DMS 273 (cell line): ENCODE data around the gene PTF1A.

Source experiments
- DNase-seq: peaks from one replicate; lab custom pipeline; 2025; ENCODE audit not compliant: unreplicated experiment; lab: John Stamatoyannopoulos, UW

Gene PTF1A

DNA sequence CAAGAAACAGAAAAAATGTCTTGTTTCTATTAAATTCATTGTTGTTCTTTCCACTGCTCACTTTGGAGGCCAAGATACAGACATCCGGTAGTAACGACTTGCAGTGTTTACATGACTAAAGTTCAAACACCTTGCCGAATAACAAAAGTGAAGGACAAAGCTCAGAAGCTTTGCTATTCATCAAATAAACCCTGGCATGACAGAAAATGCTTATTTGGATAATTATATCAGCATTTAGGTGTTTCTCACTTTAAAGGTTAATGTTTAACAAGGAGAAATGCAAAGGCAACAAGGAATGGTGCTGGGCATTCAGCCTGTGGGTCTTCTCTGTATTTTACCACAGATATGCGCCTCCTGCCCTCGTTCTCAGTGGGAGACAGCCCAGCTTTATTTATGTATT, 5.4 kb upstream of the PTF1A start:
- no peak for DNase-seq

DNA sequence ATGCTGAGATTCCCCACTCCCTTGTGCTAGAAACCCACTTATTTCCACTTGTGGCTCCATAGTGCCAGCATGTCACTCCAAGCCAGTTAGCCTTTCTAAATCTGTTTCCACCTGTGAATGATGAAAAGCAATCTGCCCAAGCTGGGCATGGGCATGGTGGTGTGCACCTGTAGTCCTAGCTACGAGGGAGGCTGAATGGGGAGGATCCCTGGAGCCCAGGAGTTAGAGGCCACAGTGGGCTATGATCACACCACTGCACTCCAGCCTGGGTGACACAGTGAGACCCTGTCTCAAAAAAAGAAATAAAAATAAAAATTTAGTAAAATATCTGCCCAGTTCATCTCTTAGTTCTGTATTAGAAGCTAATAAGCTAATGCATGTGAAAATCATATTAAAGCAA, 5.0 kb upstream of the PTF1A start:
- DNase-seq, result no peak

DNA sequence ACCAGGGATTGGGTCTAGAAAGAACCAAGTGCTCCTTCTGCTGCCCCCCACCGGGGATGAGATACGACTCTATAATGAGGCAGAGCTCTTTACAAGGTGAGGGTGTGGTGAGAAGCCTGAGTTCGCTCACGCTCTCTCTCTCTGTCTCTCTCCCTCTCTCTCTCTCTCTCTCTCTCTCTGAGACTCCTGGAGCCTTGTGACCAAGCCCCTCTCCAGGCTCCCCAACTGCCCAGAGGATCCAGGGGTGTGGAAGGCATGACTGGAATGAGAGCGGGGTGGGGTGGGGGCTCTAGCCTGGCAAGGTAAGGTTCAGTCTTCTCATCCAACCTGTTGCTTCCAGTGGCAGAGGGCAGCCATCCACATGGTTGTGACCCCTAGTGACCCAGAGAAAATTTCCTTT, 3.1 kb upstream of the PTF1A start:
- no peak for DNase-seq

DNA sequence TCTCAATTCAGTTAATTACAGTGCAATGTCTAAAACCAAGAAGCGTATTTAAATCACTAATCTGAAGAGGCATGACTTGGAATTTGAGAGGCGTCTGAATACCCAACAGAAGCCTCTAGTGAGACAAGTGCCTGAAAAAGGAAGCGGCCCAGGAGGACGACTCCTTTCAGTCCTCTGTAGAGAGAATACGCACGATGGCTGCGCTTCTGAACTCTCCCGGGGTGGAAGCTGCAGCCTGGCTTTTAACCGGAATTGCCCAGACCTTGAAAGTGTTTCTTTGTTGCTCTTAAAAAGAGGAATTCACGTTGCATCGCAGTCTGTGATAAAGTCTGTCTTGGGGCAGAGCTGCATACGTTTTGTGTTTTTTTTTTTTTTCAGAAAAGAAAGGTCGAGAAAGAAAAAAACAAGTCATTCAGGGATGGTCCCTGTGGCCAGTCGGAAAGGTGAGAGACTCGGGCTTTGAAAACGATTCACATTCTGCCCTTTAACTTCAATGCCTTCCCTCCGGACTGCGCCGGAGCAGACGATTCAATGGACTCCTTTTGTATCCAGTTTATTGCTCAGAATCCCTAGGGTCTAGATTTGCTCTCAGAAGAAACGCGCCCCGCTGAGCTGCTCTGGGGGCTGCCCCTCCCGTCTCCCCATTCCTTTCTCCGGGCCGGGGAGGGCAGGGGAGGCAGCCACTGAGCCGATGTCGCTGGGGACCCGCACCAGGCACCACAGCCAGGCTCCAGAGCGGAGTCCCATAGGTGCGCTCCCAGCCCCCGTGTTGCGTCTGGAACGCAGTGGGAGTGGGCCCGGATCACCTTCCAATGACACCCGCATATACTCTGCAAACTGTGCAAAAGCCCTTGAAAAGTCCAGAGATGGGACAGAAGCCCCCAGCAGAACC, 994 bp upstream of the PTF1A start:
- no peak for DNase-seq

DNA sequence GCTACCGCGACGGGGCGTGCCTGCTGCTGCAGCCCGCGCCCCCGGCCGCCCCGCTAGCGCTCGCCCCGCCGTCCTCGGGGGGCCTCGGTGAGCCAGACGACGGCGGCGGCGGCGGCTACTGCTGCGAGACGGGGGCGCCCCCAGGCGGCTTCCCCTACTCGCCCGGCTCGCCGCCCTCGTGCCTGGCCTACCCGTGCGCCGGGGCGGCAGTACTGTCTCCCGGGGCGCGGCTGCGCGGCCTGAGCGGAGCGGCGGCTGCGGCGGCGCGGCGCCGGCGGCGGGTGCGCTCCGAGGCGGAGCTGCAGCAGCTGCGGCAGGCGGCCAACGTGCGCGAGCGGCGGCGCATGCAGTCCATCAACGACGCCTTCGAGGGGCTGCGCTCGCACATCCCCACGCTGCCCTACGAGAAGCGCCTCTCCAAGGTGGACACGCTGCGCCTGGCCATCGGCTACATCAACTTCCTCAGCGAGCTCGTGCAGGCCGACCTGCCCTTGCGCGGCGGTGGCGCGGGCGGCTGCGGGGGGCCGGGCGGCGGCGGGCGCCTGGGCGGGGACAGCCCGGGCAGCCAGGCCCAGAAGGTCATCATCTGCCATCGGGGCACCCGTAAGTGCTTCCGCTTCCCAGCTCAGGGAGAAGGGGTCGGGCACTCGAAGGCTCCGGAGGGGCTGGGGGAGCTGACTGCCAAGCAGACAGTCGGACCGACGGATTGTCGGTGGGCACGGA, 761 bp downstream of the PTF1A start:
- peak; percentile 70 for DNase-seq

DNA sequence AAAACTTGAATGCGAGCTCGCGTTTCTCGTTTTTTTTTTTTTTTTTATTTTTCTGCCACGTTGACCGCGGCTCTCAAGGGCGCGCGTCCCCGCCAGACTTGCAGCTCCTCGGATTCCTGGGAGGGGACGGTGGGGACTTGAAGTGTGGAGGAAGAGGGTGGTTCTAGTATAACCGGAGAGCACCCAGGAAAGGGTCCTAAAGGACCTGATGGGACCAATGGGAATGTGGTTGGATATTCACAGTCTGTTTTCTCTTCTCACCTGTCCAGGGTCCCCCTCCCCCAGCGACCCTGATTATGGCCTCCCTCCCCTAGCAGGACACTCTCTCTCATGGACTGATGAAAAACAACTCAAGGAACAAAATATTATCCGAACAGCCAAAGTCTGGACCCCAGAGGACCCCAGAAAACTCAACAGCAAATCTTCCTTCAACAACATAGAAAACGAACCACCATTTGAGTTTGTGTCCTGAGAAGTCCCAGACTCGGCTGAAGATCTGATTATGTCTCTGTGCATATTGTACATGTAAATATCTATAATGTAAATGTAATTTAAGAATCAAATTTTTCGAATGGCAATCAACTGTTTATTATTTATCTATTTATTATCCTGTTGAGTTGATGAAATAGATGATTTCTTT, 1.4 kb downstream of the PTF1A start:
- DNase-seq, result no peak

DNA sequence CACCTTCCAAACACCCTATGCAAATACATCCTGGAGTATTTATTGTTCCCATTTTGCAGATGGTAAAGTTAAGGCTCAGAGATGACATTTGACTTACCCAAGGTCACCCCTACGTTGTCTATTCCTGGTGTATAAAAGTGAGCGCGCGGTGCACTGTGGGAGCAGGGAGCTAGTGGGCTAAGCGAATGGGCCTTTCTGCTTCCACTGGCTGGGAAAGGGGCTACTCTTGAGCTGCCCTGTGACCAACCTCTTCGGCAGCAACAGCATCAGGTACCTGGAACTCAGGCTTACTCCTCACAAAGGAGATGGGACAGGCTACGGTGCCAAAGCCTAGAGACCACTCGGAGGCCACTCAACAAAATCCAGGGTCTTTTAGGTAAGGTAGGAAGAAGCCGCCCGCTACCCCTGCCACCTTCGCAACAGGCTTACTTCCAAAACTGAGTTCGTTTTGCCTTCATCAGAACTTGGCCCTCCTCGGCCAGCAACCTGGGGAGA, 2.4 kb downstream of the PTF1A start:
- no peak for DNase-seq

DNA sequence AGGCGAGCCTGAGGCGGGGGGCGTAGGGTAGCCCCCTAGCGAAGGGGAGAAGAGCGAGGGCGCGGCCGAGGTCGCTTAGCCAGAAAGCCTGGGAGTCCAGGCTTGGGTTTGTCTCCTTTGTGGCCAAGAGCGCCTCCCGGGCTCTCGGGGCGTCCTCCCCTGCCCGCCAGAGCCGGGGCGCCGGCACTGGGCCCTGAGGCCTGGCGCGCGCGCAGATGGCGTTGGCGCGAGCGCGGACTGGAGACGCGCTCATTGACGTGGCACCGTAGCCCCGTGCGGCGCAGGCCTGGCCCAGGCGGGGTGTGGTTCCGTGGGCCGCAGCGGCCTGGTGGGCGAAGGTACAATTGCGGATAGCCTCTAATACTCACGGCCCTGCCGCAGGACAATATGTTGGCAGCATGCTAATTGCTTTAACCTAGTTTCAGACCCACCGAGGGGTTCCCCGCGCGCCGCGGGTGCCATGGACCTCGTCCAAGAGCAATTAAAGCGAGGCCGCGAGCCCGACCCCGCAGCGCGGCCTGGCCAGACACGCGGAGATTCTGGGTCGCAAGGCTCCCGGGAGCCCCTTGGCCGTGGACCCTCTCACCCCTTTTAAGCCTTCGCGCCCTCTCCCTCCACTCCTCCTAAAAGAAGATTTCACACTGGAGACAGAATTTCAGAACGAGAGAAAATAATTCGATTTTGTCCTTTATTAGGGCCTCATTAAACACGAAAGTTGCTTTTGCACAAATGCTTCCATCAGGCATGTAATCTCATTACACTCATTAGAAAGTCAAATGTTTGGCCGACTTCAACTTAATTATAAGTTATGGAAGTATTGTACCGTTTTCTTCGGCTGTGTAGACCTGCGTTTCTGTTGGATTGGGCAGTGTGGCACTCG, 3.1 kb downstream of the PTF1A start:
- DNase-seq, result peak; percentile 64

DNA sequence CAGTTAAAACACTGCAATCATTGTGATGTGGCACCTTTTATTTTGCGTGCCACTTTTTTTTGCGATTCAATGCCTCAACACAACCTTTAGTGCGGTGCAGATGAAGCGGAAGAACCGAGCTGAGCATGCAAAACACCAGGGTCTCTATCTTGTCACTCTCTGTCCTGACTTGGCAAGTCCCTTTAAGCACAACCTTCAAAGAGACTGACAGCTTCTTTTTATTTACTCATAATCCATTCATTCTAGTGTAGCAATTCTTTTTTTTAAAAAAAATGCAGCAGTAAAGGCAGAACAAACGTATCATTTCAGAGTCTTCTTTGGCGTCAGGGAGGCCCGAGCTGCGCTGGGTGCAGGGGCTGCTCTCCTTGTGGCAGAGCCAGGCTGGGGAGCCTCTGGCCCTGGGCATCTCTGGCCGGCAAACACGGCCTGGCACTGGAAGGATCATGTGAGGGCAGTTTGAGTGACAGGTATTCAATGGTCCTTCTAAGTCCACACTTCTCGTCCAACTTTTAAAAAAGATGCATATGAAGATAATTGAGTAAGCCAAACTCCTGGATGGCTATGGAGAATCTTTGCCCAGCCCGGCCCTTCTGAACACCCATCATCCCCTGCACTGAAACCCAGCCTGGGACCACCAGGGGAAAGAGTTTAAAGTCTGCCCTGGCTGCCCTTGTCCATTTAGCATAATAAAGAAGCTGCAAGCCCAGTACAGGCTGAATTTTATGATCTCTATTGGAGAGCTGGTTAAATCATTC, 3.9 kb downstream of the PTF1A start:
- DNase-seq, result no peak

DNA sequence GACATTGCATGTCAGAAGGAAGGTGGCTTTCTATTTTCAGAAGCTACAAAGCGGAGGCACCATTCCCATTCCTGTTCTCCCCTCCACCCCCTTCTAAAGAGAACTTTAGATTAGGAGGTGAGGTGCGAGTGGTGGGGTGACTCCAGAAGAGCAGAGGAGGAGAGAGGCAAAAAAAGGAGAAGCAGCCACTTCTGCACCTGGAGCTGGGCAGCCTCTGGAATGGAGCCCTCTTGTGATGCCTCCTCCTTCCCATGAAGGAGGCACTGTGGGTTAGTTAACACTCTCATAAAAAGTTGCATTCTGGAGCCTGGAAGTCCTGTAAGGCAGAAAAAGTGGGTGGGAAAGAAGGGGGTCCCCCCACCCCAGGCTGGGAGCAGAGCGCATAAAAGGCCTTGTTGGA, 4.8 kb downstream of the PTF1A start:
- DNase-seq, result no peak

DNA sequence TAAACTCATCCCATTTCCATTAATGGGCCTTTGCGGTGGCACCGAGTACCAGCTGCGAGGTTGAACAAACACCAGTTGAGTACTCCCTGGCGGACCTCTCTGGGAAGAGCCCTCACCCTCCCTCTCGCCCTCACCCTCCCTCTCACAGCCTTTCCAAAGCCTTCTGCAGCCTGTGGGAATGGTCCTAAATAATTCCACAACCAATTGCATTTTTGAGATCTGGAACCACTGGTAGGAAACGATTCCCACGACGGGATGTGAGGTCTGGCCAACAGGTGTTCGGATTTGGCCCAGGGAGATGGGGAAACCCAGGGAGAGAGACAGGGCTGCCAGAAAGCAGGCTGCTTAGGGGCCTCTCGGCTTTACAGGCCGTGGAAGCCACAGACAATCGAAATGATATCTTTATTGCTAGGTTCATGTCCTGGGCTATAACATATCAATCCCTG, 5.3 kb downstream of the PTF1A start:
- peak; percentile 6 for DNase-seq

DNA sequence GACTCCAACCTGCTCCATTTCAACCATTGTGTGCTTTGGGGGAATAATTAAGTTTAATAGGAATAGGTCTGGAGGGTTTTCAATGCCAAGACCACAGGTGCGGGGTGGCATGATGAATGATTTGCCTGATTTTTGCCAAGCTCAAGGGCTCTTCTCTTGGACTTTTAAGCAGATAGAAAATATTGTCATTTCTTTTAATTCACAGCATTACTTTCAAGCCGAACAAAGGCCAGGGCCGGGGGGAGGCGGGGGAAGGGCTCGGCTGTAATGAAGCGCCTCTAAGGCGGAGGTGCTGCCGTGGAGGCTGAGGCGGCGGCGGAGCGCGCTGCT, 6.5 kb downstream of the PTF1A start:
- DNase-seq, result no peak

DNA sequence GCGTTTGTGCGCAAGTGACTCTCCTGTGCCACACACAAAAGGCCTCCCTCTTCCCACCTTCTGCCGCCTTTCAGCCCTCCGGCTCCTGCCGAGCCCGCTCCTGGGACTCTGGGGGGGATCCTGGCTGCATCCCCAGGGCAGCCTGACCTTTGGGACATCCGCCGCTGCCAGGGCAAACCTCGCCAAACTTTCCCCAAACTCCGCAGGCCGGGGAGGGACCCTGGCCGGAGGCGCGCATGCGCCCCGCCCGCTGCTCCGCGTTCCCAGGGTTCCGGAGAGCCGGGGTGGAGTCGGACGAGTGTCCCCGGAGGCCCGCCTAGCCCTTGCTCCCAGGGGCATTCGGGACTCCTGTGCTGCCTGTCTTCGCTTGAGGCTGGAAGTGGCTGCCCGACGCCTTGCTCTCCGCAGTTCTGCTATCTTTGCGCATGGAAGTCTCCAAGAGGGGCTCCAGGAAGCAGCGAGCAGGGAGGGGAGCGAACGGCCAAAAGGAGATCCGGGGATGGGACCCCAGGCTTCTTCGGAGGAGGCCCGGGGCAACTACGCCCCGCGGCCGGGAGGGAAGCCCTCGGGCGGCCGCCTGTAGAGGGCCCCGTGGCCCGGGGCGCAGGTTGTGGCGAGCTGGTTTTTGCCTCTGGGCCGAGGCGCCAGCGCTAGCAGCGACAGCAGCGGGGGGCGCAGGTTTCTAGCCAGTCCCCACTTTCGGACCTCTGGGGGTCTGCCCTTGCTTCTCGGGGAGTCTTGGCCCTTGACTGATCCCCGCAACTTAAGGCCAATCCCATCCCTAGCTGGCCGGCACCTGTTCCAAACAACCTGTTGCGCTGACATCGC, 7.0 kb downstream of the PTF1A start:
- peak; percentile 42 for DNase-seq

DNA sequence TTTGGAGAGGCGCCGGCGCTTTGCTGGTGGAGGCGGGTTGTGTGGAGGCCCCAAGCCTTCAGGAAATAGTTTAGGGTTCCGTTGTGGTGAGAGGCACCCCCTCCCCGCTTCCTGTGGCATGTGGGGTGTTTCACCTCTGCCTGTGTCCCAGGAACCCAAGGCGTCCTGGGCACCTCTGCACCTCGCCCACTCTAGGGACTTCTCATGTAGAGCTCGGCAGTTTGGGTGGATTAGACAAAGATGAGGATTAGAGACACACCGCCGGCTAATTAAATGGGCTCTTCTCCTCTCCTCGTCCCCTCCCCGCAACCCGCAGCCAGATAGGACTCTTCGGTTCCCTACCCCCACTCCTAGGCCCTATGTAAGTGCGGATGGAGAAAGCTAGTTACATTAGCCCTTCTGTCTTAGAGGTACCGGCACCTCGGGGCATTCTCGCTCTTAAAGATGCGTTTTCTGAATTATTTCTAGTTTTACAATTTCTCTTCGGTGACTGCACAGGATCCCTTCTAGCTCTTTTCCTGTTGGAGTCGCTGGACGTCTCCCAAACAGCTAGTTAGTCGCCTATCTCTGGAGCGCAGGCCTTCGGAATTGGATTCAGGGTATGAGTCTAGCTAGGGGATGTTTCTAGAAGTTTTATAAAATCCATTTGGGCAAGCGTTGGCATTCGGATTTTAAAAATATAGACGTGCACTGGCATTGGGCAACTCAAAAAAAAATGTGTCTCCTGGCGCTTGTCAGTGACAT, 7.8 kb downstream of the PTF1A start:
- no peak for DNase-seq

DNA sequence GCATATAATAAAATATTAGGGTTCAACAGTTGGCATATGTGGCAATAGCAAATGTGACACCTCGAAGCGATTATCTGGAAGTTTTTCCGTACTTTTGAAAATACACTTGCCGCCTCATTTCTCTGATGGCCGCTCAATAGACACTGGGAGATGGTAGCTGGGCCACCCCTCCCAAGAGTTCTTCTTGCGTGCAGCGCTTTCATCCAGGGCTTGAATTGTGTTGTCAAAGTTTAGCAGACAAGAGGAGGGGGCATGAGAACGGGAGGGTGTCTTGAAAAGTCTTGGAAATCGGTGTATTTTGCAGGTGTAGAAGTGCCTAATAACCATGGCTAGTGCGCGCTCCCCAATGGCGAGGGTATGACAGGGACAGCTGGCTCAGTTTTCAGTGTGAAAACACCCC, 8.5 kb downstream of the PTF1A start:
- DNase-seq, result no peak

DNA sequence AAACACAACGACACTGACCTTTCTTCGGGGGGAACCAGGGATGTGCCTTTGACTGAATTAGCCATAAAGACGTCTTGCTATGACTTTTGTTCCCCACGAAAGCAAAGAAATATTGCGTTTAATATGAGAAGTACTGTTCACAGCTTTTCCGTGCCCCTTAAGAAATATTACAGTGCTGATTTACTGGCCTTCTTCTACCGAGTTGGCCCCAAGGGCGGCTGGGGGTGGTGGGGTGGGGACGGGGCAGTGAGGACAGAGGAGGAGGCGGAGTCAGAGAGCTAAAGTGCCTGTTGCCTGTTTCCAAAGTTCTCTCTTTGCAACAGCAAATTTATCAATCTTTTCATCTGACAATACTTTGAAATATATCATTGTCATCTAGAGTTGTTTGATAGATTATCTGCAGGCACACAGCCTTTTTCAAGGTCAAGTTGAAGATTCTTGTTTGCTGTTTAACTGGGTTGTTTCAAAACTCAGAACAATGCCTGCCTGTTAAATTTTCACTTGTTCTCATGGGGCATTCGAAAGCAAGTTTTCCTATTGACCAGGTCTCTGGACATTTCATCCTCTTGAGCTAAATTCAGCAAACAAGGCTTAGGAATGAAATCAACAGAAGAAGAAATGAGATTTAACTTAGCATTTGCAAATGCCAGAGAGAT, 9.0 kb downstream of the PTF1A start:
- DNase-seq, result no peak

DNA sequence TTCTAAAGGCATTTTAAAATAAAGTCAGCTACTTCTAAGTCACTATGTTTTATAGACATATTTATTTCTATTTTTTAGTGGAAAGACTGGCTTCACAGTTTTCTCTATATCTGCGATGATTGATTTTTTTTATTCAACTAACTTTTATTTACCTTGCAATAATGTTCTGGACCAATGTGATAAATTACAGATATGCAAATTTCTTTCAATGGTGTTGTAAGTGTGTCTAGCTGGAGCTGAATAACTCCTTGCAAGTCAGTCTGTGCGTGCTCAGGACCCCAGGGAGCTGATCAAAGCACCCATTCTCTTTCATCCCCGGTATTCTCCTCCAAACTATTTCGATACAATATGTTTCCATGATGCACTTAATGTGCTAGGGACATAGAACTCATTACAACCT, 9.7 kb downstream of the PTF1A start:
- no peak for DNase-seq

DNA sequence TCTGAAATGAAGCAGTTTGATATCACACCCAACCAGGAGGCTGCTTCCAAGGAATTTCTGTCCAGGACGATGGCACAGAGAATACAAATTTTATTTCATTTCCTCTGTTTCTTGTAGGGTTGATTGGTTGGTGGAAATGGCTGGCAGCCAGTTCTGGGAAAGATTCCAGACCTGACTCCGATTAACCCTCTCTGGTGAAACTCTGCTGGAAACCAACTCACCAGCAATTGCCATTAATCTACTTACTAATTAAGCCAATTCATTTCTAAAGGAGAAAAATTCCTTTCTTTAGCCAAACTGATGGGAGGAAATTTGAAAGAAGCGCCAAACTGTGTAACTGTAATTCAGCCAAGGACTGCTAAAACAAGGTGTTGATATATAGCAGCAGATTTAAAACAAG, 10.7 kb downstream of the PTF1A start:
- no peak for DNase-seq
